Heart left ventricle (tissue), 16 donors: Measurements from ENCODE around the gene FBXO31. TPM values are rescaled to one million over a fixed set of nuclear protein-coding genes. Genes with fewer than 3 reads are reported as not detected.

Experiments
- ATAC-seq, 4 donors: fragments of 200-7000 bp; cut with Tn5 transposase; one replicate each; pipeline ENCODE4 v1.9.1; 2020 to 2022; ENCODE audit warnings: moderate library complexity in 4 of 4, mild to moderate bottlenecking in 3 of 4, moderate number of reproducible peaks in 1 of 4
- DNase-seq, 5 donors: peaks; one replicate each; pipeline ENCODE4 v3.0.0-alpha.2; 2020
- H3K27ac ChIP-seq, 12 donors: fragments of 200-600 bp; sonication (generic) in 4 of 12; one replicate each; pipeline versions ENCODE4 v1.5.0 to v1.8.0; 2016 to 2022; ENCODE audit warnings: mild to moderate bottlenecking in 2 of 12
- H3K27me3 ChIP-seq, 9 donors: fragments of 200-600 bp; sonication (generic) in 2 of 9; one replicate each; pipeline versions ENCODE4 v1.5.1 to v1.8.0; 2016 to 2022; ENCODE audit warnings: mild to moderate bottlenecking in 3 of 9
- H3K36me3 ChIP-seq, 9 donors: fragments of 200-600 bp; sonication (generic) in 2 of 9; one replicate each; pipeline versions ENCODE4 v1.5.0 to v1.8.0; 2018 to 2022; ENCODE audit warnings: mild to moderate bottlenecking in 2 of 9
- H3K4me1 ChIP-seq, 12 donors: fragments of 200-600 bp; sonication (generic) in 4 of 12; one replicate each; pipeline versions ENCODE4 v1.5.0 to v1.8.0; 2016 to 2022; ENCODE audit warnings: mild to moderate bottlenecking in 3 of 12
- H3K4me3 ChIP-seq, 12 donors: fragments of 200-600 bp; sonication (generic) in 4 of 12; one replicate each; pipeline versions ENCODE4 v1.5.0 to v1.8.0; 2017 to 2022; ENCODE audit warnings: mild to moderate bottlenecking in 9 of 12, moderate library complexity in 4 of 12
- H3K9me3 ChIP-seq, 12 donors: fragments of 200-600 bp; sonication (generic) in 4 of 12; one replicate each; pipeline versions ENCODE4 v1.5.0 to v1.8.0; 2016 to 2022; ENCODE audit warnings: mild to moderate bottlenecking in 1 of 12
- POLR2A ChIP-seq, 2 donors: fragments of 450-650 bp; IDR thresholded peaks; one replicate each; pipeline ENCODE4 v1.6.1; 2017; ENCODE audit warnings: antibody characterized with exemption in 2 of 2, mild to moderate bottlenecking in 2 of 2, moderate library complexity in 2 of 2
- WGBS, 4 donors: extraction: QIAGEN DNeasy Blood & Tissue Kit in 2 of 4; methylation state at CpG; one replicate each; pipeline versions ENCODE4 v1.1.5 to v1.1.7; 2013 to 2018; 5-methylcytosine and 5-hydroxymethylcytosine counted together
- intact Hi-C, 10 donors: fragments of 100-400 bp; cut with DNase I; formaldehyde crosslinking; loops; one replicate each; pipeline versions ENCODE4 v1.11.1 to v1.14.2; 2022
- polyA plus RNA-seq, 2 donors: library from polyadenylated mRNA; stranded (reverse); fragments of 200-250 nt; gene quantifications; one replicate each; pipeline ENCODE4 v1.2.3, GENCODE V29; 2013
- total RNA-seq, 9 donors: library from RNA; depleted of rRNA in 2 of 9; stranded (reverse); fragments of >200 nt in 2 of 9; fragmentation: NEBNext Ultra II Directional in 3 of 9; extraction: Animal tissue kit (Norgen Biotek cat#: 25700) in 3 of 9; gene quantifications; one replicate each; pipeline versions ENCODE4 v1.1.0 to v1.2.4, GENCODE V29; 2016 to 2023
- TF ChIP-seq, protein P1 (sequence below), 12 donors: fragments of 200-600 bp; sonication (generic) in 4 of 12; IDR thresholded peaks; one replicate each; pipeline versions ENCODE4 v1.5.0 to v1.8.0; 2018 to 2022; ENCODE audit warnings: antibody characterized with exemption in 12 of 12, mild to moderate bottlenecking in 5 of 12
- donor health status: ischemic (EF 13 %, LVEDD 7.1; RV severe dilation, severe dysfunction).
- donor health status: healthy with polysubstance abuse.
- donor health status: DM: no; HTN: yes; CAD: no.
- donor health status: DM: no; HTN: no; CAD: no.
- donor health status: ischemic (EF 25% LVEDD 6.9; RV normal size, moderate dysfunction).
- donor health status: ischemic (EF 25% LVEDD 5.7; RV mildly dilated, moderate dysfunction).
- donor health status: healthy.
- donor health status: DM: yes; HTN: yes; CAD: no.
- donor health status: ischemic (EF 35%, LVEDD 5.7; RV mildly dilated, moderate dysfunction).
- donor health status: nonischemic (EF 11% LVEDD 7.7; RV severe dilation, severe dysfunction).
- donor health status: DM: yes; HTN: yes; CAD: no.
- donor health status: PGD.
- donor health status: ischemic (EF 29% LVEDD 5.4; RV normal size, mild dysfunction).
- donor health status: nonischemic (EF 23%, LVEDD 6.1; RV moderate dilation, normal function).

The FBXO31 gene
- total and polyA plus RNA-seq, 11 donors, result 20.0 to 130 (median 63.1) TPM

DNA sequence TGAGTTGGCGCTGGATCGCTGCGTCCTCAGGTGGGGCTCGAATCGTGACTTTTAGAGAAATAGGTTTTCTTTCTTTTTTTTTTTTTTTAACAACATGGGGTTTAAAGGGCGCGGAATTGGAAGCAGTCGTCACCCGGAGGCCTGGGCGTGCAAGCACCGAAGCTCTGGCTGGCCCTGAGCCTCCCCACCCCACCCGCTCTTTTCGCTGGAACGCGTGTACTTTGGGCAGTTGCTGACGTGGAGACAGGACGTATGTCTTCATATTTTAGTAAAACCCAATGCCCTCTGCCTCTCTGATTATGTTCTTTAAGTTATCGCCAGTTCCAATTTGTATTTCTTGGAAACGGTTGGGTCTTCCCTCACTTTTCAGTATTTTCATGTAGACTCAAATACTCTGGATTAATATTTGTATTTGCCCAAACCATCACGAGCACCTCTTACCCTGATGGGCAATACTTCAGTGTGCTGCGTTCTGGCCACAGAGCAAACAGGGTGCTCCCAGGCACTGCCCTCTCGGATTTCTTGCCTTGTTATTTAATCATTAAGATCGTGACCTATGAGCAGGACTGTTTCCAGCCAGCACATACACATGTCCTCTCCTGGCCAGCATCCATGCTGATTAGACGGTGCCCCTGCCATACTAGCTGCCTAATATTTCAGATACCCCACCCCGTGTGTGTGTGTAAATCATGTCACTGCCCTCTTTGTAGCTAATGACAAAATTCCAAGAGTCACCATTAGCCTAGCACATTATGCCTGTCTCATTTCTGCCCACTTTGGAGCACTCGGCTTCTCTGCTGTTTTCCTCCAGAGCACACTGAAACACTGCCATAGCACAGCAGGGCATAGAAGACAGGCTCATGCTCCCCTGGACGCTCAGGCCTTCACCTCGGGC lies 65.6 kb downstream of the FBXO31 start:
- intact Hi-C loops, result loop anchor here in 8 of 10 donors (1.0 to 10.0 kb wide), 9 partner anchors 27 to 317 kb away; partner anchors contain the start of genes MAP1LC3B (in 6 of the 8) and FBXO31 (in 2 of the 8)
- TF ChIP-seq, protein P1, sequence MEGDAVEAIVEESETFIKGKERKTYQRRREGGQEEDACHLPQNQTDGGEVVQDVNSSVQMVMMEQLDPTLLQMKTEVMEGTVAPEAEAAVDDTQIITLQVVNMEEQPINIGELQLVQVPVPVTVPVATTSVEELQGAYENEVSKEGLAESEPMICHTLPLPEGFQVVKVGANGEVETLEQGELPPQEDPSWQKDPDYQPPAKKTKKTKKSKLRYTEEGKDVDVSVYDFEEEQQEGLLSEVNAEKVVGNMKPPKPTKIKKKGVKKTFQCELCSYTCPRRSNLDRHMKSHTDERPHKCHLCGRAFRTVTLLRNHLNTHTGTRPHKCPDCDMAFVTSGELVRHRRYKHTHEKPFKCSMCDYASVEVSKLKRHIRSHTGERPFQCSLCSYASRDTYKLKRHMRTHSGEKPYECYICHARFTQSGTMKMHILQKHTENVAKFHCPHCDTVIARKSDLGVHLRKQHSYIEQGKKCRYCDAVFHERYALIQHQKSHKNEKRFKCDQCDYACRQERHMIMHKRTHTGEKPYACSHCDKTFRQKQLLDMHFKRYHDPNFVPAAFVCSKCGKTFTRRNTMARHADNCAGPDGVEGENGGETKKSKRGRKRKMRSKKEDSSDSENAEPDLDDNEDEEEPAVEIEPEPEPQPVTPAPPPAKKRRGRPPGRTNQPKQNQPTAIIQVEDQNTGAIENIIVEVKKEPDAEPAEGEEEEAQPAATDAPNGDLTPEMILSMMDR (IDR thresholded peaks at IDR 0.05), result no peak
- no peak for TF ChIP-seq POLR2A (IDR thresholded peaks at IDR 0.05)
- Histone ChIP-seq H3K4me3 (peak overlapping the region; percentile 67 to 100 (median 85)), H3K27ac (peak overlapping the region; percentile 79 to 97 (median 91)), H3K36me3 (no peaks in the 10 kb centered on the region), H3K4me1 (peaks cover 0 to 15% (median 8%) of the 10 kb centered on the region in 12 donors), H3K9me3 (no peaks in the 10 kb centered on the region), H3K27me3 (no peaks in the 10 kb centered on the region)
- ATAC-seq (peak; percentile 5 to 57 (median 26)), DNase-seq (peak in 3 of 5 donors; percentile 48 to 56 (median 54))
- WGBS, 4 donors, result 6 to 7% (median 6%) methylated on average over 28 of the region's 28 CpGs

DNA sequence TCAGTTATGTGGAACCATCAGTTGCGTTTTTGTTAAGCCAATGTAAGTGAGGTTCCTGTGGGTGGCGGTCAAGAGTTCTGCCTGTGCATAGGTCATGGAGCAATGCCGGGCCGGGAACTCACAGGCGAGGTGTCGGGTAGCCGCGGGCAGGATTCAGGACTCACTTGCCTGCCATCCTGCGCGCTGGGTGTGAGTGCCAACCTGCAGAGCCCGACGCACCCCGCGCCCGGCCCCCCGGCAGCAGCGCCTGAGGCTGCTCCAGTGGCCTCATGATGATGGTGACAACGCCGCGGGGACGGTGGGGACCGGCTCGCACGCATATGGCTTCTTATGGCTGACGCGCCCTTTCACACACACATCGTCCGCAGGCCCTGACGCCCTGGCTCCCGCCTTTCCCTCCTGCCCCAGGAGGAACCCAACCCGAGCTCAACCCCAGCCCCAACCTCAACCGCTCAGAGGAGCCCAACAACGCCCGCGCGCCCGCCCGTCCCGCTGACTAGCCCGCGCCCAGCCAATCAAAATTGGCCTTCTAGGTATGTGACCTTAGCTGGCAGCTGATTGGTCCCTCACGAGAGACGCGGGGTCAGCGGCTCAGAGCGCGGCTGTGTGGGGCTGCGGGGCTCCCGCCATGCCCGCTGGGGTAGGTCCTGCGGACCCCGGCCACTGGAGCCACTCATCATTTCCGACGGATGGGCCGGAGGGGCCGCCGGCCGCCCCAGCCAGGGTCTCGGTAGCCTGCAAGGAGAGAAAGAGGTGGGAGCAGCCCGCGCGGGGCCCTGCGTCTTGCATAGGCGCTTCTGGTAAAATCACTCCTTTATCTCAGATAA lies 66.4 kb downstream of the FBXO31 start, which contains the start of gene C16orf95:
Gene C16orf95 (minus strand): TSS at position 470 of the 827 bp plus-strand sequence. CDS start 150 bp downstream, at position 320.
- peak within 1 kb of the TSS; percentile 79 to 97 (median 91) for H3K27ac ChIP-seq

DNA sequence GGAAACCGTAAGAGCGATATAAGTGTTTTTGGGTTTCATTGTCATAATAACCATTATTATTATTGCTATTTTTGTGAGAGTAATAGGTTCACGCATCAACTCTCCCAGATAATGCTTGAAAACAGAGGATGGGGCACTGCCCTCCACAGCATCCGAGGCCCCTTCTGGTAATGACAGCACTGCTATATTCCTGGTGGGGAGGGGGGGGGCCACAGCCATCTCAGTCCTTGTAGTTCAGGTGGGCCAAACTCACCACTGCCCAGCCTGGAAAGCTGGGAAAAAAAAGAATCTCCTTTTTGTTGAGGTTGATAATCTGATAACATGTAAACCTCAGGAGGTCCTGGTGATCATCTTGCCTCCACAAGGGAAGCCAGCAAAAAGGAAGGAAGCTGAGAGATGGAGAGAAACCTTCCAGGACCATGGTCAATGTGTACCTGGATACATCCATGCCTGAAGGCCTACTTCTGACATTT lies 67.1 kb downstream of the FBXO31 start:
- Histone ChIP-seq H3K4me1 (peaks cover 0 to 15% (median 8%) of the 10 kb centered on the region in 12 donors), H3K36me3 (no peaks in the 10 kb centered on the region), H3K9me3 (no peaks in the 10 kb centered on the region), H3K27ac (peak overlapping the region in 10 of 12 donors; percentile 79 to 97 (median 92)), H3K4me3 (peak overlapping the region in 11 of 12 donors; percentile 67 to 100 (median 84)), H3K27me3 (no peaks in the 10 kb centered on the region)
- TF ChIP-seq, protein P1 (IDR thresholded peaks at IDR 0.05), result no peak
- TF ChIP-seq POLR2A (IDR thresholded peaks at IDR 0.05), result no peak
- ATAC-seq (no peak), DNase-seq (no peak)
- 96 to 98% (median 97%) methylated on average over 4 of the region's 4 CpGs for WGBS, 4 donors
- intact Hi-C loops, result loop anchor here in 8 of 10 donors (2.0 to 10.0 kb wide), 7 partner anchors 46 to 318 kb away; partner anchors contain the start of genes MAP1LC3B (in 5 of the 8) and FBXO31 (in 2 of the 8)

More for the DNA sequence above, 66.4 kb downstream of the FBXO31 start, which contains the start of gene C16orf95:
- WGBS, 4 donors, result 0 to 1% (median 1%) methylated on average over 39 to 64 of the region's 64 CpGs
- TF ChIP-seq POLR2A (IDR thresholded peaks at IDR 0.05), result peak; percentile 32 to 91
- TF ChIP-seq, protein P1 (IDR thresholded peaks at IDR 0.05), result peak; percentile 37 to 77 (median 64)
- Histone ChIP-seq H3K27me3 (no peaks in the 10 kb centered on the region), H3K36me3 (no peaks in the 10 kb centered on the region), H3K9me3 (no peaks in the 10 kb centered on the region), H3K4me3 (peak within 1 kb of the TSS; percentile 67 to 100 (median 85)), H3K4me1 (peaks cover 0 to 15% (median 8%) of the 10 kb centered on the region in 12 donors)
- intact Hi-C loops, result loop anchor here in 8 of 10 donors (1.0 to 10.0 kb wide), 9 partner anchors 28 to 318 kb away; partner anchors contain the start of genes MAP1LC3B (in 6 of the 8) and FBXO31 (in 2 of the 8)
- DNase-seq (peak; percentile 96 to 97 (median 97)), ATAC-seq (peak; percentile 97 to 99 (median 98))
